ENCODE data around the gene HOTAIR.

HOTAIR gene

GRCh38 chr12:54005531-54005852 lies 30.7 kb upstream of the HOTAIR start:
- Histone ChIP-seq H3K4me3 (ENCODE audit: low read depth, low read length) (peak overlapping the region; percentile 29), H3K27ac (peak overlapping the region; percentile 50), H3K36me3 (peaks cover 4% of the 10 kb centered on the region), H3K9me3 (ENCODE audit: severe bottlenecking) (no peaks in the 10 kb centered on the region), H3K27me3 (ENCODE audit: insufficient read depth, low read depth, severe bottlenecking) (no peaks in the 10 kb centered on the region)
- TF ChIP-seq CTCF (IDR thresholded peaks at IDR 0.05; ENCODE audit: low read depth, low read length), result no peak
- DNase-seq, result no peak

- DNase-seq, result no peak
- H3K27me3 ChIP-seq (ENCODE audit: insufficient read depth, low read depth, severe bottlenecking), result no peaks in the 10 kb centered on the region
- peak overlapping the region; percentile 29; the same call in 1 of the 2 replicates for H3K4me3 ChIP-seq (ENCODE audit: low read depth, low read length)
- TF ChIP-seq CTCF (IDR thresholded peaks at IDR 0.05; ENCODE audit: low read depth, low read length), result no peak
- peak overlapping the region; percentile 22 for H3K27ac ChIP-seq
- no peaks in the 10 kb centered on the region for H3K9me3 ChIP-seq (ENCODE audit: severe bottlenecking)
- peaks cover 4% of the 10 kb centered on the region for H3K36me3 ChIP-seq
Observed at GRCh38 chr12:54004841-54005530, 30.2 kb upstream of the HOTAIR start.

- Histone ChIP-seq H3K9me3 (ENCODE audit: severe bottlenecking) (no peaks in the 10 kb centered on the region), H3K4me3 (ENCODE audit: low read depth, low read length) (no peak overlapping the region), H3K27ac (peak overlapping the region; percentile 36), H3K27me3 (ENCODE audit: insufficient read depth, low read depth, severe bottlenecking) (no peaks in the 10 kb centered on the region), H3K36me3 (peaks cover 4% of the 10 kb centered on the region)
- peak; percentile 28; the same call in 1 of the 2 replicates for TF ChIP-seq CTCF (IDR thresholded peaks at IDR 0.05; ENCODE audit: low read depth, low read length)
- DNase-seq, result no peak
Observed at GRCh38 chr12:54004063-54004840, 29.5 kb upstream of the HOTAIR start.

GRCh38 chr12:54003625-54004024 lies 28.9 kb upstream of the HOTAIR start:
- H3K9me3 ChIP-seq (ENCODE audit: severe bottlenecking), result no peaks in the 10 kb centered on the region
- no peak for DNase-seq
- no peak overlapping the region for H3K4me3 ChIP-seq (ENCODE audit: low read depth, low read length)
- no peaks in the 10 kb centered on the region for H3K27me3 ChIP-seq (ENCODE audit: insufficient read depth, low read depth, severe bottlenecking)
- peaks cover 4% of the 10 kb centered on the region for H3K36me3 ChIP-seq
- H3K27ac ChIP-seq, result peak overlapping the region; percentile 36
- no peak for TF ChIP-seq CTCF (IDR thresholded peaks at IDR 0.05; ENCODE audit: low read depth, low read length)

GRCh38 chr12:54002915-54003389 lies 28.2 kb upstream of the HOTAIR start:
- no peak for TF ChIP-seq CTCF (IDR thresholded peaks at IDR 0.05; ENCODE audit: low read depth, low read length)
- Histone ChIP-seq H3K36me3 (peaks cover 4% of the 10 kb centered on the region), H3K9me3 (ENCODE audit: severe bottlenecking) (no peaks in the 10 kb centered on the region), H3K27ac (no peak overlapping the region), H3K4me3 (ENCODE audit: low read depth, low read length) (no peak overlapping the region), H3K27me3 (ENCODE audit: insufficient read depth, low read depth, severe bottlenecking) (no peaks in the 10 kb centered on the region)
- DNase-seq, result no peak
